Eye (tissue), 1 donor: ENCODE measurements around the gene SEM1.
"Not testable (repeated sequence)": the region's sequence is repeated elsewhere in the genome, so short reads cannot be mapped to it uniquely, and the experiment has no call there.

Source experiments
- DNase-seq: peaks from one replicate; pipeline ENCODE4 v3.0.0-alpha.2; 2015

SEM1 gene

DNA sequence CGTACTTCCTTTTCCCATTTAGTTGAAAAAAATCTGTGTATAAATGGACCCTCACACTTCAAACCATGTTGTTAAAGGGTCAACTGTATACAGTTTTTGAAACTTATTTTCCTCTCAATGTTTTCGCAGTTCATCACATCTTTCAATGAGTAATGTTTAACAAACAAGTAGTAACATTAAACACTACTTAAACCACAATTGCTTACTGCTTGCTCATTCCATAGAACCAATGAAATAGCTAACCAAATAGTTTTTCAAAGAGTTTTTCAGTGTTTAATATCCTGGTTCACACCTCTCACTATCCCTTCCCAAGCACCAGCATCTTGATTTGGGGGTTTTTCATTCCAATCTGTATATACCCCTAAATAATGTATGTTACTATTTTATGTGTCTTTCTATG, 9.1 kb downstream of the SEM1 start:
- no peak for DNase-seq

DNA sequence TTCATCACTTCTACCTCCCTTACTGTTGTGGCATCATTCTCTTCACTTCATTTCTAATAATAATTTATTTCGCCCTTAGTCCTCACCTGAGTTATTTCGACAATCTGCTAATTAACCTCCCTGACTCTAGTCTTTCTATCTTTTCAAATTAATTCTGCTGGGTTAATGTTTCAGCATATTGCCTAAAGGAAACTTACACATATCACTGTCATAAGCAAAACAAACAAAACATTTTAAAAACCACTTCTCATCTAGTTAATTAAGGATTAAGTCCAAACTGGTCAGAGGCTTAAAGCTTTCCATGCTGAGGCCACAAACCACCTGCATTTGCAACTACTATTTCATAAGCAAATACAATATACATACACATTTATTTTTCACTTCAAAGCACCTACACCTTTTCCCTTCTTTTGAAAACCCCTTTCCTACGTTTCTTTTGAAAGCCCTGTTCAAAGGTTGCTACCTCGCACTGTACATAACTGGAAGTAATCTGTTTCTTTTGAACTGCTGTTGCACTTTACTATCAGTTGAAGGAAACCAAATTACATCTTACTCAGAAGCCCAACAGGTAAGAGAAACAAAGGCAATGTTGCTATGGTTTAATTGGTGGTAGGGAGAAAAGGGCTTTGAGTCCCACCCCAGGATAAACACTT, 10.3 kb downstream of the SEM1 start:
- DNase-seq: no peak

DNA sequence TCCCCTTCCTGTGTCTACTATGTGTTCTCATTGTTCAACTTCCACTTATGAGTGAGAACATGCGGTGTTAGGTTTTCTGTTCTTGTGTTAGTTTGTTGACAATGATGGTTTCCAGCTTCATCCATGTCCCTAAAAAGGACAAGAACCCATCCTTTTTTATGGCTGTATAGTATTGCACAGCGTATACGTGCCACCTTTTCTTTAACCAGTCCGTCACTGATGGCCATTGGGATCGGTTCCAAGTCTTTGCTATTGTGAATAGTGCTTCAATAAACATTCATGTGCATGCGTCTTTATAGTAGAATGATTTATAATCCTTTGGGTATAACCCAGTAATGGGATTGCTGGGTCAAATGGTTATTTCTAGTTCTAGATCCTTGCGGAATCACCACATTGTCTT, 11.2 kb downstream of the SEM1 start:
- not testable (repeated sequence) for DNase-seq

DNA sequence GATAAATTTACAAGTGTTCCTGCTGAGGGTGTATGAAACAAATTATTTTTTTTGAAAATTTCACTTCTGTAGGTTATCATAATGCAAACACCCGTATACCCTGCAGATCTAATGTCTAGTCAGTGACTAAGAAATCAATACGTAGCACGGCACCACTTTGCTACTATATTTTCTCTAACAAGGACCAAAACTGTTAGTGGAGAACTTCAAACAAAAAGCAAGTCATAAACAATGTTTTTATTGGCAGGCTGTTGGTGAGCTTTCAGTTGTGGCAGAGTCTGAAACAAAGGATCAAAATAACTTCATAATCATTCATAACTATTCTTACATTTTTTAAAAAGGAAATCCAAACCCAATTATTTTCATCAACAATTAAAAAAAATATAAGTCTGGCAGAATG, 11.8 kb downstream of the SEM1 start:
- no peak for DNase-seq

DNA sequence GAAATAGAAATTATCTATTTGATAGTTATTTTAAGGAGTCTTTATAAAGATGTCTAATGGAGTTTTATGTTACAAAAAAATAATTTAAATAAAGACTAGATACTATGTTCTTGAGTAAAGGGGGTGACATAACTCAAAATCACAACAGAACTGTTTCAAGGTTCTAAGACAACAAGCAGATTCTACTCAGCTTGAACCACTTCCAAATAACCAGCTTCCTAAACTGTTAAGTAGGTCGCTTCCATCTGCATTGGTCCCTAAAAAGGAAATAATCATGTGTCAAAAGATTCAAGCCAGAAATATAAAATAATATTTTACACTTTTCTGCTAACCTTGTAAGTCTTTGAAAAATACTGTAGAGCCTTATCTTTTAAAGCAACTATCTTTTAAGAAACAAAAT, 14.1 kb downstream of the SEM1 start:
- no peak for DNase-seq

DNA sequence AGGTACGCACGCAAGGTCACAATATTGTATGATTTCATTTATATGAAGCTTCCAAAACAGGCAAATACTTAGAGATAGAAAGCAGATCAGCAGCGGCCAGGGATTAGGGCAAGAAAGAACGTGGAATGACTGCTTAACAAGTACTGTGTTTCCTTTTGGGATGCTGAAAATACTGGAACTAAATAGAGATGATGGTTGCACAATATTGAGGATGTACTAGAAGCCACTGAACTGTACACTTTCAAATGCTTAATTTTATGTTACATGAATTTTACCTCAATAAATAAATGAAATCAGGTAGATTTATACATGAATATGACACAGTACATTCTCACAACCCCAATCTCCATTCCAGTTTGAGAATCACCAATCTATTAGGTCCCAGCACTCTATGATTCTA, 15.6 kb downstream of the SEM1 start:
- no peak for DNase-seq

DNA sequence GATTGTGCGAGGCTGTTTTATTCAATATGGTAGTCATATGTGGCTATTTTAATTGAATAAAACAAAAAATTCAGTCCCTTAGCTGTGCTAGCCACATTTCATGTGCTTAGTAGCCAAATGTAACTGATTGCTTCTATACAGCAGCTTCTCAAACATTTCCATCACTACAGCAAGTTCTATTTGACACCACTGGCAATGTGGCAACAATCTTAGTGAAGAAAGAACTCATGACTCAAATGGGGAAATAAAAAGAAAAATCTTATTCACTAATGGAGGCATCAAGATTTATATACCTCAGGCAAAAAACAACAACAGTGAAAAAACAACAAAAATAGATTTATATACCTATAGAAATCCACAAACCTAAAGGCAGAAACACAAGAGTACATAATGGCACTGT, 17.9 kb downstream of the SEM1 start:
- DNase-seq: no peak

DNA sequence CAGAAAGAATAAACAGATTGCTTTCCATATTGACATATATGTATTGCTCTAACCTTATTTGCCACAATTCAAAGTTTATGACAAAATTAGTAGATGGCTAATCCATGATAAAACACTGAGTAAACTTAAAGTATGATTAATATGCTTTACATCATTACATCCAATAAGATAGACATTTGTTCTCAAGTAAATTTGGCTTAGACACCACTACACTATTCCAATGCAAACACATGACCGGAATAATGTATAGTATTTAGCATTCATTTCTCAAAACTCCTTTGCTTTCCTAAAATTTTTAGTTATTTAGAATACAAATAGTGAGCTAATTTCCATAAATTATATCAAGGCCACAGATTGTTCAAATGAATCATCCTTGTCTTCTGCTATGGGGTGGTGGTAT, 20.2 kb downstream of the SEM1 start:
- no peak for DNase-seq

DNA sequence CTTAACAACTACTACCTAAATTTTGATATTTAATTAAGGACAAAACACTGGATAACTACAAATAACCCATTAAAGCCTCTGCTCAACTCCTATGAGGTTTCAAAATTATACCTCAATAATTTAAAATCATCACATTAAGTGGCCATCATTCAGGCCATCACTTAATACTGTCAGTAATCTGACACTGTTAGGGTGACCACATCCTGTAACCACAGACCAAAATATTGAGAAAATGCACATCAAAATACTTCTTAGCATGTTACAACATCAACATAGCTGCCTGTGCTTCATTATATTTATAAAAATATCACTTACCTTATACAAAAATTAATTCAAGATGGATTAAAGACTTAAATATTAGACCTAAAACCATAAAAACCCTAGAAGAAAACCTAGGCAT, 23.3 kb downstream of the SEM1 start:
- DNase-seq: no peak

DNA sequence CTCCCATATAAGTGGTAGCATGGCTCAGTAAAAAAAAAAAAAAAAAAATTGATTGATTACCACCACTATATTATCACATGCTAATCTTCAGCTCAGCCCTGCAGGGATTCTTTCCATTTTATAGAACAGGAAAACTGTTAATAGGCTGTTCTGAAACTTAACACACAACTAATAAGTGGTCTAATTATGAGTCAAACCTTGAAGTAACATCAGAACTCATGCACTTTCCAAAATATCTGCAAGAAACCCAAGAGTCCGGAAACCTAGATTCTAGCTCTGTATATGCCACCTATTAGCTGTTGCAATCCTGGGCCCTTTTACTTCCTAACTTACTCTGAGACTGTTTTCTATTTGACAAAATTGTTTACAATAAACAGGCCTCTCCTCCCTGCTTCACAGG, 23.9 kb downstream of the SEM1 start:
- DNase-seq: no peak

DNA sequence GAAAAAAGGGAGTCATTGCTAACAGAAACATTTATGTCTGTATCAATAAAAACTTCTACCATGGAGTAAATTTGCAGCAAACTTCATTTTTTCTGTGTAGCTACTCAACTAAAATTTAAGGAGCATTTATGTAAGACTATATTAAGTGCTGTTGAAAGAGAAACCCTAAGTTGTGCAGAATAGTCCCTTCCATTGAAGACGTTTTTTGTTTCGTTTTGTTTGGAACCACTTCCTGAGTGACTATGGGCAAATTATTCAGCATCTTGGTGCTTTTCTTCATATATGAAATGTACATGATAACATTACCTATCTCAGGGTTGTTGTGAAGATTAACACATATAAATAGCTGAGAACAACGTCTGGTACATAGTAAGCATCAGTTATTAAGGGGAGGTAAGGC, 24.3 kb downstream of the SEM1 start:
- no peak for DNase-seq

DNA sequence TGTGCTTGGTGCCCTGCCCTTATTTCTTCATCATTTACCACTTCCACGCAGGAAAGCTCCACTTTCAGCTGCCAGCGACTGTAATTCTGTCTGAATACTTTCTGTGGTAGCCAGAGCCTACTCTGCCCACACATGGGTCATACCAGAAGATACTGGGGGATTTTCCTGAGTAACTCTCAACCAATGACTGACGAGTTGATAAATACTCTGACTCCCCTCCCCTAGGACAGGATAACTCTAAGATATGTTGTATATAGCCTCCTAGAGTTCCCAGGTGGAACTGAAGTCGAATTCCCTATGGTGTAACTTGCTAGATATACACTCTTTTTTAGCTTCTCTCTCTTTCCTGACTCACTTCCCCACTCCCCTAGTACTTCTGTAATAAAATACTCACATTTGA, 29.8 kb downstream of the SEM1 start:
- no peak for DNase-seq

DNA sequence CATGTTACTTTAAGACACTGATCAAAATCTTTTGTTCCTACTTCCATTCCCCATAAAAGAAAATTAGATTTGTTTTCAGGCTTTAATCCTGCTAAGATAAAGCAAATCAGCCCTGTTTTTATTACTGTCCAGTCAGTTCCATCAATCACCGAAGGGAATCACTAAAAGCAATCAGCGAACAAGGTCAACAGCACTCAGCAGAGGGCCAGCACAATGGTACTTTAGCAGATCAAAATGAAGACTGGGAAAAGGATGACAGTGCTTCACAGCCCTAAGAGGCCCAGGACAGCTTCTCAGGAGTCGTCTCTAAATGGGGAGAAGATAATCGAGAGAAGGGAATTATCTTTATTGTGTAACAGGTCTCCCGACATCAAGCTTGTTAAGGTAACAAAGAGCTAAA, 32.7 kb downstream of the SEM1 start:
- peak; percentile 24 for DNase-seq

DNA sequence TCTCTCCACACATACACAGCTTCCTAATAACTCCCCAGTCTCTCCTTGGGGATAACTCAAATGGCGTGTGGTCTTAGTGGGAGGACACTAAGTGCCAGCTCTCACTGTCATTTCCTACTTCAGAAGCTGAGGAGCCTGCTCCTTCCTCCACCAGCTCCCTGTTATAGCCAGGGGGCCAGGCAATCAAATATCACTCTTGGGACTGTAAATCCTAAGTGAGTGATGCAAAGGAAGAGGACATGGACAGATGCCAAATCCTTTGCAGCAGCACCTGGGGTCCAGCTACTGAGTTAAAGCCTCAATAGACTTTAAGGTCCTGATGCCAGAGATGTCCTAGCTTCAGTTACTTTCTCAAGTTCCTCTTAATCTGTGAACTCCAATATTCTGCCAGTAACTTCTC, 34.1 kb downstream of the SEM1 start:
- peak; percentile 37 for DNase-seq

DNA sequence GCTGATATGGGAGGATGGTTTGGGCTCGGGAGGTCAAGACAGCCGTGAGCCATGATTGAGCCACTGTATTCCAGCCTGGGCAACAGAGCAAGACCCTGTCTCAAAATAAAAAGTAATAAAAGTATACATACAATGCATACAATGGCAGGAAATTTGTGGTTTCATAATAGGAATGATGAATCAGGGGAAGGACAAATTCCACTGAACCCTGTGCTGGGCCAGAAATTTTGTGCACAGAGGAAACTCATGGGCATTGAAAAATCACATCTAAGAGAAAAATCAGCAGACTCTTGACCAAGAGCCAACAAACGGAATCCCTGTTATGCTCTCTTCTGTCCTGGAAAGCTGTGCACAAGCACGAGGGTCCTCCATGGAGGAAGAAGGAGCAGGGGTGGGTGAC, 35.1 kb downstream of the SEM1 start:
- DNase-seq: no peak

DNA sequence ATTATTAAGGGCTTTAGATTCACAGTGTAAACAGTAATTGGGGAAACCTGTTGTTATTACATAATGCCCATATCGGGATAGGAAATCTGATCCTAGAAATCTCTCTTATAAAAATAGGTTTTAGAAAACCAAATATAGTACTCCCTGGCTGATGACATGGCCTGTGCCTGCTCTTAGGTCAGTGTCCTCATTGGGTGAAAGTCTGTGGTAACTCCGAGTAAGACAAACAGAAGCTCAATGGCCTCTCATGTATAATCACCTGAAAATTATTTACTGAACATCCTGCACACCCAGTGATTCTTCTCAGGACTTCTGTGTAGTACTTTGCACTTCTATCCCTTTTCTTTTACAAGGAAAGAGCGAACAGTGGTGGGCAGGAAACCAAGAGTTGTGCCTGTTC, 37.8 kb downstream of the SEM1 start:
- DNase-seq: no peak

DNA sequence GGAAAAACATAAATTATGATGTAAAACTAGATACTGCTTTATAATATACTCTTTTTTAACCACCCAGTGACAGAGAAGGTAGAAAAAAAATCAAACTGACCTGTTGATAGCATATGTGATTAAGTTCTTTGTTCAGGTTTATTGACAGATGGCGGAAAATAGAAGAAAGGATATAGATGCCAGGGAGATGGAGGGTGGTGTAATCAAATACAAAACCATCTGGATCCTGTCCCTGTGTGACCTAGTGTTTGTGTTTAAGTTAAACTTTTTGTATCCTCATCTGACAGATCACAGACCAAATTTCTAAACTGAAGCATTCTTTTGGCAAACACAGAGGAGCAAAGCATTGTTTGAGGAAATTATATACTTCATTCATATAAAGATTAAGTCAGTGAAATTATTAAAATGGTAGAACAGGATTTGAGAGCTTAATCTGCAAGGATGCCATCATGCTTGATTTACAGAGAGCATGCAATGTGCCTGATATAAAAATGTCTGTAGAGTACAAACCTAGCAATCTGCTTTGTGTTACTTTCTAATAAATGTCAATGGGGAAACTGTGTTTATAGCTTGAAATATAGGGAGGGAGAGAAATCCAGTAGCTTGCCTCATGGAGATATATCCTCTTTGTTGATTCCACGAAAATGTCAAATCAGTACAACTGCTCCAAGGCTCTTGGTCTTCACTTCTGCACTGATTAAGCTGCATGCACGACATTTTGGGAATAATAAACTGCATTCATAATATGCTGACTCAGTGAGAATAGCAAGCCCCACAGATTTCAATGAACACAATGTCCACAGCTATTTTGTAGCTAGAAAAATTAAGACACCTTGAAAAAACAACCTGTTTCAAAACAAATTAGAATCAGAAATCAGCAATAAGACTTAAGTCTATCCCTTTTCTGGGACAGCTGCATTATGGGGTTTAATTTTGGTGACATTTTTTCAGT, 39.0 kb downstream of the SEM1 start:
- no peak for DNase-seq

DNA sequence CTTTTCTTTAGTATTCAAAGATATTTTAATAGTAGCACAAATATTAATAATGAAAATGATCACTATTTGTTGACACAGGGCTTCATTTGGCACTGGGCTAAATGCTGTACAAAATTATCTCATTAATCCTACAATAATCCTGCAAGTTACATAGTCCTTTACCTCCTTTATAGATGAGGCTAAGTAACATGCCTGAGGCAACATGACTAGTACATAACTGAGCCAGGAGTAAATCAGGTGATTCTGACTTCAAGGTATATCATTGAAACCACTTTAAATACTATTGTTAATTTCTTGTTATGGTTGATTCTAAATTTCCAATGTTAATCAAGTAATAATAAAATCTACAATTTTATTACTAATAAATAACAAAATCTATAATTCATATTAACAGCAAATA, 39.8 kb downstream of the SEM1 start:
- DNase-seq: no peak

DNA sequence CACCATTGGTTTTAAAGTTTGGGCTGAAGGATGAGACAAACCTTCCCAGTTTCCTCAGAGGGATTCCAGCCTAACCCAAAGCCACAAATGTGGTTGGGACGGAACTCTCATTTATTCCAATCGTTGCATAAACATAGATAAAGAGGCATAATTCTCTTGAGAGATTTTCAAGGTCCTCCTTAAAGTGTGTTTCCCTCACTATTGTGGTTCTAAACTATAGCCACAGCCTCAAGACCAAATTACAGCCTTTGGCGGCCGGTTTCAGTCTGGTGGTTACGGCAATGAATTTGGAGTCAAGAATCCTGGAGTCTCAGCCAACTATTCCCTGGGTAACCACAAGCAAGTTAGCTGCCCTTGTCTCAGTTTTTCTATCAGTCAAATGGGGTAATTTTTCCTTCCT, 42.6 kb downstream of the SEM1 start:
- no peak for DNase-seq

DNA sequence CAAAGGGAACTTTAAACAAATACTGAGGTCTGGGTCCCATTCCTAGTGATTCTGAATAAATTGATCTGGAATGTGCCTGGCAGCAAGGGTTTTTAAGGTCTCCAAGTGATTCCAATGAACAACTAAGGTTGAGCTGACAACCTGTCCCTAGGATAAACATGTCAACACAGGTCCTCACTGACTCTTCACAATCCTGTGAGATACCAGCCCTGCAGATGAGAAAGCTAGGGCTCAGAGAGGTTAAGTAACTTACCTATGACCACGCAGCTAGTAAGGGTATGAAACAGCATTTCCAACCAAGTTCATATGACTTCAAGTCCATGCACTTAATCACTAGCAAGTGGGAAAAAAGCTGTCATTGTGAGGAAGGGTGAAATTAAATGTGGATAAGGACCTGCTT, 44.0 kb downstream of the SEM1 start:
- DNase-seq: no peak

DNA sequence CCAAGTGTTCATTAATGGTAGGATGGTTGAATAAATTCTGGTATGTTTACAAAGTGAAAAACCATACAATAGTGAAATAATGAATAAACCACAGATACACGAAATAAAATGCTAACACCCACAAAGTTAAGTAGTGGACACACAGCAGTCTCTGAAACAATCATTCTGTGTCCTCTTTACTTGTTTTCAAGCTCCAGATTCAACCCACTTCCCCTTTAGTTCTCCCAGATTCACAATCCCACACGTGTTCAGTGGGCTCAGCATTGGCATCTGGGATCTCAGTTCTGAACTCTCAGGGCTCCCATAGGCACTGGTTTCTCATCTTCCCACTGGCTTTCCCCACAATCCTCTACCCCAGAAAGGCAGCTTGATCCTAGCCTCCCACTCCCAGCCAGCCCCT, 44.9 kb downstream of the SEM1 start:
- no peak for DNase-seq

DNA sequence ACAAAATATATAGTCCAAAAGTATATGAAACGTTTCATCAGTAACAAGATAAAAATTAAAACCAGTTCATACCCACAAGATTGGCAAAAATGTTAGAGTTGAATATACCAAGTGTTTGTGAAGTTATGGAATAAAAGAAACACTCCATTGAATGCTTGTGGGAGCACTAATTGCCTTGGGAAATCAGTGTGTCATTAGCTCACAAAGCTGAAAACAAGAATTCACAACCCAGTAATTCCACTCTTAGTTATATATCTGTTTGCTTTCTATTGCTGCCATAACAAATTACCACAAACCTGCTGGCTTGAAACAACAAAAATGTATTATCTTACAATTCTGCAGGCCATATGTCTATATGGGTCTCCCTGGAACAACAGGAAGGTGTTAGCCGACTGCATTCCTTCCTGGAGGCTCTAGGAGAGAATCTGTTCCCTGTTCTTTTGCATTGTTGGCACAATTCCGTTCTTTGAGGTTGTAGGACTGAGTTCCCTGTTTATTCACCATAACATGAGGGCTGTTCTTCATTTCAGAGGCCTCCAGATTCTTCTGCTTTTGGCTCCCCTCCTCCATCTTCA, 45.7 kb downstream of the SEM1 start:
- DNase-seq: no peak

DNA sequence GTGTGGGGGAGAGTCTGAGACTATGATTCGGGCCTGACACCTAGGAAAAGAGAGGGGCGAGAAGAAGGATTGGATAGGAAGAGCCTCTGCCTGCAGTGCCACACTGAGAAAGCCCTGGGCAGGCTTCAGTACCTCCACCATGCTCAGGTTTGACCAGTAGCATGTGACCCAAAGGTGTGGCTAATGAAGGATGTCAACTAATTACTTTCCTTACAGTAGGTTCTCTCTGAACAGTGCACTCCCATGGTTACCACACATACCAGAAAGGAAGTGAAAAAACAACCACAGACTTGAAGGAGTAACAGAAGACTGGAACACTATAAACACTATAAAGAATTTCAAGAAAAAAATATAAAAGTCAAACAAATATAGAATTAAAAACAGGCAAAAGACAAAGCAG, 46.2 kb downstream of the SEM1 start:
- no peak for DNase-seq

DNA sequence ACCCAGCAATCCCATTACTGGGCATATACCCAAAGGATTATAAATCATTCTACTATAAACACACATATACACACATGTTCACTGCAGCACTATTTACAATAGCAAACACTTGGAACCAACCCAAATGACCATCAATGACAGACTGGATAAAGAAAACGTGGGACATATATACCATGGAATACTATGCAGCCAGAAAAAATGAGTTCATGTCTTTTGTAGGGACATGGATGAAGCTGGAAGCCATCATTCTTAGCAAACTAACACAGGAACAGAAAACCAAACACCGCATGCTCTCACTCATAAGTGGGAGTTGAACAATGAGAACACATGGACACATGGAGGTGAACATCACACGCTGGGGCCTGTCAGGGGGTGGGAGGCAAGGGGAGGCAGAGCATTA, 47.5 kb downstream of the SEM1 start:
- DNase-seq: not testable (repeated sequence)
